WTC11 (cell line): Measurements from ENCODE around the gene MED27. TPM values are rescaled to one million over a fixed set of nuclear protein-coding genes. Genes with fewer than 3 reads are reported as not detected.

ENCODE experiments used
- ATAC-seq: fragments of 200-7000 bp; cut with Tn5 transposase; 2 replicates; pipeline ENCODE4 v1.10.0; 2021; ENCODE audit warnings: mild to moderate bottlenecking, moderate library complexity
- CTCF ChIA-PET: fragments of 300-600 bp; sonication (Branson Sonifier 250); formaldehyde crosslinking; loops from one replicate; lab custom pipeline; 2021; ENCODE audit warnings: antibody characterized with exemption; lab: Charles Lee
- POLR2A ChIA-PET: fragments of 350-600 bp; sonication (Branson Sonifier 250); formaldehyde crosslinking; loops from one replicate; lab custom pipeline; 2021; ENCODE audit warnings: antibody characterized with exemption; lab: Charles Lee
- DNase-seq: peaks from one replicate; pipeline ENCODE4 v3.0.0; 2021; ENCODE audit warnings: low spot score
- H3K27ac Mint-ChIP-seq: 2 replicates; pipeline ENCODE4 v1.8.0; 2021; ENCODE audit warnings: mixed read lengths
- H3K27me3 Mint-ChIP-seq: 2 replicates; pipeline ENCODE4 v1.8.0; 2021; ENCODE audit warnings: low read depth, mild to moderate bottlenecking, moderate library complexity, mixed read lengths
- H3K36me3 Mint-ChIP-seq: 2 replicates; pipeline ENCODE4 v1.8.0; 2021; ENCODE audit warnings: mixed read lengths
- H3K4me1 Mint-ChIP-seq: 2 replicates; pipeline ENCODE4 v1.8.0; 2022; ENCODE audit warnings: mixed read lengths
- H3K4me3 Mint-ChIP-seq: 2 replicates; pipeline ENCODE4 v1.8.0; 2021; ENCODE audit warnings: mild to moderate bottlenecking, moderate library complexity, mixed read lengths
- H3K9me3 Mint-ChIP-seq: 2 replicates; pipeline ENCODE4 v1.8.0; 2021; ENCODE audit warnings: mixed read lengths
- ARID4B ChIP-seq: sonication (generic); formaldehyde crosslinking; IDR thresholded peaks from 2 replicates; pipeline ENCODE4 v1.8.0; 2023; ENCODE audit warnings: missing genetic modification reagents, mild to moderate bottlenecking, borderline replicate concordance
- CTCF ChIP-seq: fragments of 200-600 bp; IDR thresholded peaks from 2 replicates; pipeline ENCODE4 v1.8.0; 2022; ENCODE audit warnings: antibody characterized with exemption
- EMX1 ChIP-seq: fragments of 250-450 bp; sonication (Bioruptor Pico); IDR thresholded peaks from 2 replicates; pipeline ENCODE4 v1.8.0; 2021; ENCODE audit warnings: mild to moderate bottlenecking
- JUN ChIP-seq: sonication (generic); formaldehyde crosslinking; IDR thresholded peaks from 2 replicates; pipeline ENCODE4 v1.8.0; 2023; ENCODE audit warnings: mild to moderate bottlenecking, missing genetic modification reagents
- MAX ChIP-seq: sonication (generic); formaldehyde crosslinking; IDR thresholded peaks from 2 replicates; pipeline ENCODE4 v1.8.0; 2022; ENCODE audit warnings: mild to moderate bottlenecking, missing genetic modification reagents
- NFATC4 ChIP-seq: fragments of 250-450 bp; sonication (Bioruptor Pico); IDR thresholded peaks from 2 replicates; pipeline ENCODE4 v1.9.0; 2021; ENCODE audit warnings: mild to moderate bottlenecking
- NR2C2 ChIP-seq: sonication (generic); formaldehyde crosslinking; IDR thresholded peaks from 2 replicates; pipeline ENCODE4 v1.8.0; 2022; ENCODE audit warnings: mild to moderate bottlenecking, missing genetic modification reagents
- NR3C1 ChIP-seq: sonication (generic); formaldehyde crosslinking; conservative IDR thresholded peaks from 2 replicates; pipeline ENCODE4 v1.8.1; 2023; ENCODE audit warnings: low read depth, mild to moderate bottlenecking, missing genetic modification reagents
- OVOL2 ChIP-seq: fragments of 250-450 bp; sonication (Bioruptor Pico); IDR thresholded peaks from 2 replicates; pipeline ENCODE4 v1.9.0; 2021; ENCODE audit warnings: mild to moderate bottlenecking, borderline replicate concordance
- PRRX2 ChIP-seq: fragments of 250-450 bp; sonication (Bioruptor Pico); IDR thresholded peaks from 2 replicates; pipeline ENCODE4 v1.8.0; 2021; ENCODE audit warnings: mild to moderate bottlenecking
- RORB ChIP-seq: fragments of 250-450 bp; sonication (Bioruptor Pico); IDR thresholded peaks from 2 replicates; pipeline ENCODE4 v1.9.0; 2021; ENCODE audit warnings: mild to moderate bottlenecking
- STAT6 ChIP-seq: sonication (generic); formaldehyde crosslinking; conservative IDR thresholded peaks from 2 replicates; pipeline ENCODE4 v1.8.1; 2023; ENCODE audit warnings: mild to moderate bottlenecking, low read depth, missing genetic modification reagents, moderate library complexity
- USF2 ChIP-seq: sonication (generic); formaldehyde crosslinking; IDR thresholded peaks from 2 replicates; pipeline ENCODE4 v1.8.1; 2023; ENCODE audit warnings: mild to moderate bottlenecking, missing genetic modification reagents, moderate library complexity
- ZBTB21 ChIP-seq: sonication (generic); formaldehyde crosslinking; IDR thresholded peaks from 2 replicates; pipeline ENCODE4 v1.8.1; 2023; ENCODE audit warnings: mild to moderate bottlenecking, missing genetic modification reagents, borderline replicate concordance
- ZNF219 ChIP-seq: sonication (generic); formaldehyde crosslinking; IDR thresholded peaks from 2 replicates; pipeline ENCODE4 v1.8.0; 2023; ENCODE audit warnings: missing genetic modification reagents, mild to moderate bottlenecking, borderline replicate concordance
- ZSCAN18 ChIP-seq: fragments of 250-450 bp; sonication (Bioruptor Pico); IDR thresholded peaks from 2 replicates; pipeline ENCODE4 v2.1.2; 2022; ENCODE audit warnings: mild to moderate bottlenecking, moderate library complexity
- total RNA-seq: library from RNA; stranded (reverse); gene quantifications from 3 replicates; pipeline ENCODE4 v1.2.3, GENCODE V29; 2021

The MED27 gene
- total RNA-seq, 1 experiment from 2014 or later: 27.9 TPM

- ATAC-seq (no peak), DNase-seq (no peak)
- Mint-ChIP-seq H3K27me3 (0 out of 2 replicates have a peak, but pooled peaks cover 4% of the 10 kb centered on the region), H3K27ac (no peak overlapping the region), H3K4me1 (peaks cover 4% of the 10 kb centered on the region; the same call in 1 of the 2 replicates), H3K36me3 (no peaks in the 10 kb centered on the region), H3K4me3 (no peak overlapping the region), H3K9me3 (no peaks in the 10 kb centered on the region)
- CTCF ChIA-PET: no interaction called here
- TF ChIP-seq NR3C1 (CRISPR knock-in tag): no peak
- TF ChIP-seq RORB: no peak
- no peak for TF ChIP-seq CTCF
- TF ChIP-seq ZNF219 (CRISPR knock-in tag): no peak
- no peak for TF ChIP-seq EMX1 (CRISPR knock-in tag)
- TF ChIP-seq PRRX2 (CRISPR knock-in tag): no peak
- TF ChIP-seq NR2C2 (CRISPR knock-in tag): no peak
- TF ChIP-seq JUN (CRISPR knock-in tag): no peak
- TF ChIP-seq ARID4B (CRISPR knock-in tag): no peak
- no peak for TF ChIP-seq ZBTB21 (CRISPR knock-in tag)
- TF ChIP-seq USF2 (CRISPR knock-in tag): no peak
- no peak for TF ChIP-seq STAT6
- no peak for TF ChIP-seq MAX (CRISPR knock-in tag)
- TF ChIP-seq NFATC4 (CRISPR knock-in tag): no peak
- TF ChIP-seq ZSCAN18 (CRISPR knock-in tag): no peak
- TF ChIP-seq OVOL2 (CRISPR knock-in tag): no peak
- POLR2A ChIA-PET: no interaction called here
Measured at GRCh38 chr9:131827821-131828369, 251.8 kb downstream of the MED27 start.
